Activated naive CD8-positive, alpha-beta T cell treated with anti-CD3 and anti-CD28 coated beads, Interleukin-2, amount 50 U/mL, for 24 hours (primary cell): ENCODE measurements around the gene KCNC1.
A peak's percentile ranks its signal among the peaks of the same experiment; 100 is the strongest.

Experiments
- ATAC-seq: fragments of 150-1000 bp; cut with Tn5 transposase; one replicate; pipeline ENCODE4 v1.10.0; 2021
- DNase-seq: peaks from one replicate; pipeline ENCODE4 v3.0.0; 2021
- H3K27ac Mint-ChIP-seq: one replicate; pipeline ENCODE4 v1.8.0; 2021; ENCODE audit warnings: mild to moderate bottlenecking, mixed read lengths
- H3K27me3 Mint-ChIP-seq: one replicate; pipeline ENCODE4 v1.8.0; 2021; ENCODE audit warnings: mixed read lengths
- H3K36me3 Mint-ChIP-seq: one replicate; pipeline ENCODE4 v1.8.0; 2021; ENCODE audit warnings: low read depth, mixed read lengths
- H3K4me1 Mint-ChIP-seq: one replicate; pipeline ENCODE4 v1.8.0; 2021; ENCODE audit warnings: mixed read lengths
- H3K4me3 Mint-ChIP-seq: one replicate; pipeline ENCODE4 v1.8.0; 2021; ENCODE audit warnings: mild to moderate bottlenecking, moderate library complexity, mixed read lengths
- H3K9me3 Mint-ChIP-seq: one replicate; pipeline ENCODE4 v1.8.0; 2021; ENCODE audit warnings: mixed read lengths

Gene KCNC1

GRCh38 chr11:17776212-17776875 lies 41.8 kb downstream of the KCNC1 start:
- H3K4me1 Mint-ChIP-seq, result no peaks in the 10 kb centered on the region
- H3K4me3 Mint-ChIP-seq, result no peak overlapping the region
- no peaks in the 10 kb centered on the region for H3K36me3 Mint-ChIP-seq
- ATAC-seq (no peak), DNase-seq (no peak)
- no peaks in the 10 kb centered on the region for H3K27me3 Mint-ChIP-seq
- H3K27ac Mint-ChIP-seq, result no peak overlapping the region
- no peaks in the 10 kb centered on the region for H3K9me3 Mint-ChIP-seq

GRCh38 chr11:17777086-17777737 lies 42.6 kb downstream of the KCNC1 start:
- no peaks in the 10 kb centered on the region for H3K36me3 Mint-ChIP-seq
- no peaks in the 10 kb centered on the region for H3K27me3 Mint-ChIP-seq
- H3K4me3 Mint-ChIP-seq, result no peak overlapping the region
- H3K27ac Mint-ChIP-seq, result no peak overlapping the region
- H3K9me3 Mint-ChIP-seq, result no peaks in the 10 kb centered on the region
- ATAC-seq (no peak), DNase-seq (no peak)
- no peaks in the 10 kb centered on the region for H3K4me1 Mint-ChIP-seq

- ATAC-seq, result no peak
- DNase-seq, result no peak
- Mint-ChIP-seq H3K4me1 (no peaks in the 10 kb centered on the region), H3K4me3 (no peak overlapping the region), H3K27ac (no peak overlapping the region), H3K27me3 (no peaks in the 10 kb centered on the region), H3K9me3 (no peaks in the 10 kb centered on the region), H3K36me3 (no peaks in the 10 kb centered on the region)
Observed at GRCh38 chr11:17777738-17778091, 43.1 kb downstream of the KCNC1 start.

GRCh38 chr11:17778352-17778751 lies 43.8 kb downstream of the KCNC1 start:
- Mint-ChIP-seq H3K9me3 (no peaks in the 10 kb centered on the region), H3K27ac (no peak overlapping the region), H3K4me3 (no peak overlapping the region), H3K4me1 (no peaks in the 10 kb centered on the region), H3K27me3 (no peaks in the 10 kb centered on the region), H3K36me3 (no peaks in the 10 kb centered on the region)
- DNase-seq (no peak), ATAC-seq (no peak)

- Mint-ChIP-seq H3K27me3 (no peaks in the 10 kb centered on the region), H3K27ac (no peak overlapping the region)
- ATAC-seq, result no peak
Observed at GRCh38 chr11:17778956-17779860, 44.6 kb downstream of the KCNC1 start.

GRCh38 chr11:17779861-17780594 lies 45.4 kb downstream of the KCNC1 start:
- ATAC-seq (peak; percentile 8), DNase-seq (no peak)
- H3K27ac Mint-ChIP-seq, result no peak overlapping the region
- no peaks in the 10 kb centered on the region for H3K9me3 Mint-ChIP-seq
- no peaks in the 10 kb centered on the region for H3K27me3 Mint-ChIP-seq
- H3K4me1 Mint-ChIP-seq, result no peaks in the 10 kb centered on the region
- H3K36me3 Mint-ChIP-seq, result no peaks in the 10 kb centered on the region
- H3K4me3 Mint-ChIP-seq, result no peak overlapping the region

More at GRCh38 chr11:17778956-17779860, 44.6 kb downstream of the KCNC1 start:
- no peak for DNase-seq
- Mint-ChIP-seq H3K9me3 (no peaks in the 10 kb centered on the region), H3K4me1 (no peaks in the 10 kb centered on the region), H3K36me3 (no peaks in the 10 kb centered on the region), H3K4me3 (no peak overlapping the region)

- no peak for DNase-seq
- Mint-ChIP-seq H3K4me1 (no peaks in the 10 kb centered on the region), H3K27me3 (no peaks in the 10 kb centered on the region), H3K9me3 (no peaks in the 10 kb centered on the region), H3K36me3 (no peaks in the 10 kb centered on the region), H3K4me3 (no peak overlapping the region), H3K27ac (no peak overlapping the region)
- no peak for ATAC-seq
Observed at GRCh38 chr11:17780668-17781067, 46.1 kb downstream of the KCNC1 start.

- DNase-seq (no peak), ATAC-seq (no peak)
- H3K27ac Mint-ChIP-seq, result no peak overlapping the region
- no peaks in the 10 kb centered on the region for H3K4me1 Mint-ChIP-seq
- no peaks in the 10 kb centered on the region for H3K27me3 Mint-ChIP-seq
- H3K36me3 Mint-ChIP-seq, result no peaks in the 10 kb centered on the region
- no peak overlapping the region for H3K4me3 Mint-ChIP-seq
- H3K9me3 Mint-ChIP-seq, result no peaks in the 10 kb centered on the region
Observed at GRCh38 chr11:17781221-17781620, 46.6 kb downstream of the KCNC1 start.

GRCh38 chr11:17781626-17782025 lies 47.0 kb downstream of the KCNC1 start:
- no peaks in the 10 kb centered on the region for H3K27me3 Mint-ChIP-seq

GRCh38 chr11:17782145-17782544 lies 47.6 kb downstream of the KCNC1 start:
- no peak for ATAC-seq
- no peak overlapping the region for H3K27ac Mint-ChIP-seq
- DNase-seq, result no peak
- H3K36me3 Mint-ChIP-seq, result no peaks in the 10 kb centered on the region
- no peaks in the 10 kb centered on the region for H3K27me3 Mint-ChIP-seq
- H3K4me1 Mint-ChIP-seq, result no peaks in the 10 kb centered on the region
- no peak overlapping the region for H3K4me3 Mint-ChIP-seq
- H3K9me3 Mint-ChIP-seq, result no peaks in the 10 kb centered on the region

More at GRCh38 chr11:17781626-17782025, 47.0 kb downstream of the KCNC1 start:
- no peaks in the 10 kb centered on the region for H3K9me3 Mint-ChIP-seq
- DNase-seq (no peak), ATAC-seq (no peak)
- H3K4me1 Mint-ChIP-seq, result no peaks in the 10 kb centered on the region
- H3K27ac Mint-ChIP-seq, result no peak overlapping the region
- no peaks in the 10 kb centered on the region for H3K36me3 Mint-ChIP-seq
- H3K4me3 Mint-ChIP-seq, result no peak overlapping the region

GRCh38 chr11:17782603-17783337 lies 48.2 kb downstream of the KCNC1 start:
- Mint-ChIP-seq H3K27ac (no peak overlapping the region), H3K9me3 (no peaks in the 10 kb centered on the region), H3K27me3 (no peaks in the 10 kb centered on the region), H3K4me3 (no peak overlapping the region), H3K36me3 (no peaks in the 10 kb centered on the region), H3K4me1 (no peaks in the 10 kb centered on the region)
- DNase-seq (no peak), ATAC-seq (no peak)

- H3K27me3 Mint-ChIP-seq, result no peaks in the 10 kb centered on the region
- no peak overlapping the region for H3K4me3 Mint-ChIP-seq
- no peaks in the 10 kb centered on the region for H3K36me3 Mint-ChIP-seq
- no peak overlapping the region for H3K27ac Mint-ChIP-seq
- no peaks in the 10 kb centered on the region for H3K9me3 Mint-ChIP-seq
- no peak for ATAC-seq
- H3K4me1 Mint-ChIP-seq, result no peaks in the 10 kb centered on the region
- DNase-seq, result no peak
Observed at GRCh38 chr11:17783878-17784277, 49.3 kb downstream of the KCNC1 start.

- Mint-ChIP-seq H3K27ac (no peak overlapping the region), H3K4me3 (no peak overlapping the region), H3K36me3 (no peaks in the 10 kb centered on the region), H3K27me3 (no peaks in the 10 kb centered on the region), H3K4me1 (no peaks in the 10 kb centered on the region), H3K9me3 (no peaks in the 10 kb centered on the region)
- DNase-seq, result no peak
- ATAC-seq, result no peak
Observed at GRCh38 chr11:17786824-17787525, 52.4 kb downstream of the KCNC1 start.
